GM19099 (cell line): Measurements from ENCODE around the gene TEX36.

Source experiments
- POLR2A ChIP-seq: IDR thresholded peaks from 3 replicates; pipeline ENCODE4 v1.6.1; 2011; ENCODE audit warnings: low read depth; ENCODE audit not compliant: insufficient read length; ENCODE audit errors: extremely low read depth

Gene TEX36

DNA sequence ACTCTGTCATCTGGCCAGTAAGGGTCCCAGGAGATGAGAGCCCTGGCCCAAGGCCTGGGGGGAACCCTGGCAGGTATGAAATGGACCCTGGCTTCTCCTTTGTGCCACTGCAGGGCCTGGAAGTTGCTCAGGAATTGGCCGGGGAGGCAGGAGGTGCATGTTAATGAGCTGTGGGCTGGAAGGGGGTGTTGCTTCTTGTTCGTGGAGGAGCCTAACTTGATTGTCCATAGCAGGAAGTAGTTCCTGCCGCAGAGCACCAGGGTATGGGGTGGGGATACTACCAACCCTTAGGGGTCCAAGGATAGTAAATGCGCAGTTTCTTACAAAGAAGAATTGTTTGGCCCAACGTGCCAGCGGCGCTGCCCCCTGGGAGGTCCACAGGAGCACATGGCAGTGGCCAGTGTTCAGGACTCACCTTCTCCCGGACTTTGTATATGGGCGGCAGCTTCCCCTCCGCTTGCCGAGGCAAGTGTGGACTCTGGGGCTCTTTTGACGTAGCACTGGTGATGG lies 21.5 kb downstream of the TEX36 start:
- no peak for TF ChIP-seq POLR2A

DNA sequence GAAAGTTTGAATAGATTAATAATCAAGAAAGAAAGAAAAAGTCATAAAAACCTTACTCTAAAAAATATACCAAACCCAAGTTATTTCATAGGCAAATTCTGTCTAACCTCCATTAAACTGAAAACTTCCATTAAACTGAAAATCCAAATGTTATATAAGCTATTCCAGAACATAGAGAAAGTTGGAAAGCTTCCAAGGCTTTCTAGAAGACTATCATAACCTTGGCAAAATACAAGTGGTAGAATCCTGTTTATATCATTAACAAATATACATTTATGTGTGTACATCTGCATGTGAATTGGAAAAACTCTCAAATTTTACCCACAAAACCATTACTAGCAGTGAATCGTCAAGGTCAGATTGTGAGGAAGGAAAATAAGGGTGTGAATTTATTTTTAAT lies 23.9 kb downstream of the TEX36 start:
- no peak for TF ChIP-seq POLR2A

DNA sequence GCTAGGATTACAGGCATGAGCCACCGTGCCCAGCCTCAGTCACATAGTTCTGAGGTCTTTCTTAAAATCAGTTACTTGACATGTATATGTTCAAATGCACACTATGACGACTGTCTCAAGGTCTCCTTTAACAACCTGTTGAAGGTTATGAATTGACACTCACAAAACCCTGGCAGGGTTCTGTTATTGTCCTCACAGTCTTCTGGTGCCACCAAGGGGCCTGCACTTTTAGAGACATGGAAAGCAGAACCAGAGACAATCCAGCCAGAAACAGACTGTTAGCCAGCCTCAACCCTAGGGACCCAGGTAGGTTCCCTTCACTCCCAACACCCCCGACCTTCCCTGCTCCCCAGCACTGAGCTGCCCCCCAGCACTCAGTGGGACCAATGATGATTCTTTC lies 26.4 kb downstream of the TEX36 start:
- no peak for TF ChIP-seq POLR2A

DNA sequence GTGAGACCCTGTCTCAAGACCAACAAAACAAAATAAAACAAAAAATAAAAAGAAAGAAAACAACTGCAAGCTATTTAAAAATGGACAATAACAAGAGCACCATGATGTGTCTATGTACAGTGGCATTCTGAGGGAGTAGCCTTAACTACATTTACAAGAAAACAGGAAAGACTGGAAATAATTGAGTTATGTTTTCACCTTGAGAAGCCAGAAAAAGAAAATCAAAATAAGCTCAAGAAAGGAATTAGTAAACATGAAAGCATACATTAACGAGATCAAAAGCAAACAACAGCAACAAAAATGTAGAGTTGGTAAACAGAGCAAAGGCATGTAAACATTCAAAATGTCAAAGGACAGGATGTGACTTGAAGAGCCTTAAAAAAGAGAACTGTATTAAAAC lies 36.7 kb downstream of the TEX36 start:
- no peak for TF ChIP-seq POLR2A

DNA sequence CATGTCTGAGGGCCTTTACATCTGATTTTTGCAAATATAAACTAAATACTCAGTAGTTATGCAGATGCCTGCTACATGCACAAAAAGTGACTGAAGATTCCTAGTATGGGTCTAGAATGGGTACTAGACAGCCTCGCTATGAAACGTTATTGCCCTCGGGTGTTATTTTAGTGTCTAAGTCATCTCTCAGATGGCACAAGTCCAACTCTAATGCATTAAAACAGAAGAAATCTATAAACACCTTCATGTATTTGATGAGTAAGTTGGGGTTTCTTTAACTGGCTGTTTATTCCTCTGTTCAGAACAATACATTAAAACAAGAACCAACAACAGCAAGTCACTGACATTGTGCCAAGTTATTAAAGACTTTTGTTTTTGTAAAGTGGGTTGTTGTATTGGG lies 41.6 kb downstream of the TEX36 start:
- no peak for TF ChIP-seq POLR2A

DNA sequence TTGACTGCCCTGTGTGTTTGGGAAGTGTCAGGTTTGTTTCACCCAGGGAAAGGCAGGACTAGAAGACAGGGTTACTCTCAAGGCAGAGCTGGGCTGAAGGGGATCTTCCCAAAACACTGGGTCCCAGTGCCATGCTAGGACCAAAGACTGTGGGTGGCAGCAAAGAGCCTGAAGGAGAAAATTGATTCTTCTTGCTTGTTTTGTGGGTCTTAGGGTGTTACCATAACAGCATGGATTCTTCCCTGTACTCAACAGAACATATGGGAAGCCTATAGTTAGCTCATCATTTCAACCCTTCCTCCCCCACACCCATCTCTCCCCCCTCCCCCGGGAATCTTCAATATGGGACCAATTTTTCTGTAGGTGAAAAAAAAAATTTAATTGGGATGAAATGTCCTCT lies 42.3 kb downstream of the TEX36 start:
- no peak for TF ChIP-seq POLR2A

DNA sequence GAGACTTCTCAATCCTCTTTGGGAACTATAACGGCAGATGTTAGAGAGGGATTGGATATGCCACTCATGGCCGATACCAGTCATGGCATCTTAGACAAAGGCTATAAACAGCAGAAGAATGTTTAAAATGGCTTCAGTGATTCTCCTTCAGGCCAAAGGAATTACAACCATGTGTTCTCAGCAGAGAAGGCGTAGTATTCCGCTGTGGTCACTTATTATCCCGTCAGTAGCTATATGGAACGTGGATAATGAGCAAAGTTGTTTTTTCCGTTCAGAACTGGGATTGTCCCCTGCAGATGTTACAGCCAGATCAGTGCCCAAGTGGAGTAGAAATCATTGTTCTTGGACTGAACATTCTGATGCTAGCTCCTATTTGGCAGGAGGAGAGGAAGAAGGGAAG lies 43.1 kb downstream of the TEX36 start:
- no peak for TF ChIP-seq POLR2A

DNA sequence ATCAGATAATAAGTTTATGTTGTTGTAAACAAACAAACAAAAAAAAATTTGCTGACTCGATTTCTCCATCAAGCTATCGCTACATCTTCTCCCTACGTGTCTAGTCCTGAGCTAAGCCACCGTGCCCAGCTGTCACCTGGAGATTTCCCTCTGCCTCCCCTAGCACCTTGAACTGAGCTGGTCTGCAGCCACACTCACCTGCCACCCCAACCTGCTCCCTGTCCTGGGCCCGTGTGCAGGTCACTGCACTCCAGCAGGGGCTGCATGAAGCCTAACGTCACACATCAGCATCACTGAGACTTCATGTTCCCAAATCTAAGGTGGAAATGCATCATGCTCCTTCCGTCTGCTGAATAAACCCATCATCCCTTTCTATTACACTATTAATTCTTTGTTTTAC lies 44.4 kb downstream of the TEX36 start:
- no peak for TF ChIP-seq POLR2A

DNA sequence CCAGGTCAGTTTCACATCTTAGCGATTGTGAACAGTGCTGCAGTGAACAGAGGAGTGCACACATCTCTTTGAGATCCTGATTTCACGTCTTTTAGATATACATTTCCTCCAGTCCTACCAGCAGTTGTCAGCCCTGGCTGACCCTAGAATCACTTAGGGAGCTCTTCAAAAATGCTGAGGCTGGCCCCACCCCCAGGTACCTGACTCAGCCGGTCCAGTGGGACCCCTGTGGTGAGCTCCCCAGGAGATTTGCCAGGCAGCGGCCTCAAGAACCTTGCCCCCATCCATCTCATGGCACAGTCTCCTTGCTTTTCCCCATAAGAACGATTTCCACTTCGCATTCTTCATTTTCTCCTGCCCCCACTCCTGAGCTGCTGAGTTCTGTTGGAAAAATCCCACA lies 45.5 kb downstream of the TEX36 start:
- no peak for TF ChIP-seq POLR2A

DNA sequence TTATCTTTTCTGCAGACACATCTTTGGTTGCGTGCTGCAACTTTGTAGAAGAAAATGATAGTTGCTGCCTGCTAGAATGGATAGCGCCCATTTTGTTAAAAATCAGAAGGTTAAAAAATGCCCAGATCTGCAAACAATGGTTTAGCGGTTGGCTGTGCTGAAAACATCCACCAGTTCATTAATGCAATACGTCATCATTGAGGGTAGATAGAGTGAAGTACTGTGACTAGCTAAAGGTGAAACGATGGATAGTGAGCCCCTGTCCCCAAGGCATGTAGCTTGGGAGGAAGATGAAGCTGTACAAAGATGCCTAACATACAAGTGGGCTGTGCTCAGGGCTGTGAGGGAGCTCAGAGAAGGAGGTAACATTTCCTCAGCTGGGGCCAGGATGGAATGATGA lies 48.4 kb downstream of the TEX36 start:
- TF ChIP-seq POLR2A = no peak

DNA sequence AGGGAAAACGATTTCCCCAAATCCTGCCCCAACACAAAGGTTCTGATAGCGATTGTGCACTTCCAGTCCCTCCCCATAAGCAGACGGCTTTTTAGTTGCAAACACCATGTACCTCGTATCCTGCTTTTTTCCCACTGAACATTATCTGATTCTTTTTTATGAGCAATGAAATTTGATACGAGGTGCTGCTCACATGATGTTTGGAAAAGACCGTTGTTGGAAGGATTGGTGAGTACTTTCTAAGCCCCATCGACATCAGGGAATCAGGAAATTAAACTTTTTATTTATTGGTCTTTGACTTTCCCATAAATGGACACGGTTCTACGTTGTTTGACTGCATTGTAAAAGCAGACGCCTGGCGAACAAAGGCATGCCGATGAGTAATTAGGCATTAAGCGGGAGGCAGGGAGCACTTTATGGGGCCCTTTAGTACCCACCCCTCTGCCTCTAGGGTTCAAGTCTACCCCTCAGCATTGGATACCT lies 49.4 kb downstream of the TEX36 start:
- TF ChIP-seq POLR2A = no peak

DNA sequence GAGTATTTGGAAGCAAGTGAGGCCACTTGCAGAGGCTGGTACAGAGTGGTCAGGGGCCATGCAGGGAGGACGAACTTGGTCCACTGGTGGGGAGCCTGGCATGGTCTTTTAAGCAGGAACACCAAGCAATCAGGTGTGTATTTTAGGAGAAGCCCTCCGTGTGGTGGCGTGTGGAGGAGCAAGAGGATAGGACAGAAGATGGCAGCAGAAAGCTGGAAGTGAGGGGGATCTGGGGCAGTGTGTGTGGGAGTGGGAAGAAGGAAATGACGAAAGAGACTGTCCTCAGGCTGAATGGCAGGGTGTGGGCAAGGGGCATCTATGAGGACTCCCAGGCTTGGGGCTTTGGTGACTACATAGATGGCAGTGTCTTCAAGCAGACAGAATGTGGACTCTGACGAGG lies 51.2 kb downstream of the TEX36 start:
- TF ChIP-seq POLR2A = no peak

DNA sequence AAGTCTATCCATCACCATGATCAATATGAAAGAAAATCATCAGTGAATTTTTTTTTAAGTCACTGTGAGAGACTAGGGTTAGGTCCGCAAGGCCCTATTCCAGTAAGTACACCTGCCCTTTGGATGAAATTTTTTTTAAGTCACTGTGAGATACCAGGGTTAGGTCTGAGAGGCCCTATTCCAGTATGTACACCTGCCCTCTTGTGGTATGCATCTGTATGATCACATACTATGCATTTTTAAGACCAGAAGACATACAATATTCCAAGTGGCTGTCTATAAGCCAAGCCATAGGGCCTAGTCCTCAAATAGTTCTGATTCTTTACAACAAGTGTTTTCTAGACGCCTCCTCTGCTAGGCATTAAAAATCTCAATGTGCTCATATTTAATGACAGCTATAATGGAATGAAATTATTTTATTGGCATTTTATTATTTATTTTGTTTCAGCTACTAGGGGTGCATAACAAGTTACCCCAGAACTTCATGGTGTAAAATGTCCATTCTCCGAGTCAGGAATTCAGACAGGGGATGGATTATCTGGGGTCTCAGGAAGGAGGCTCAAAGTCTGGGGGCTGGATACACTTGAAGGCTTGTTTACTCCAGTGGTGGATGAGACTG lies 53.1 kb downstream of the TEX36 start:
- TF ChIP-seq POLR2A = no peak

DNA sequence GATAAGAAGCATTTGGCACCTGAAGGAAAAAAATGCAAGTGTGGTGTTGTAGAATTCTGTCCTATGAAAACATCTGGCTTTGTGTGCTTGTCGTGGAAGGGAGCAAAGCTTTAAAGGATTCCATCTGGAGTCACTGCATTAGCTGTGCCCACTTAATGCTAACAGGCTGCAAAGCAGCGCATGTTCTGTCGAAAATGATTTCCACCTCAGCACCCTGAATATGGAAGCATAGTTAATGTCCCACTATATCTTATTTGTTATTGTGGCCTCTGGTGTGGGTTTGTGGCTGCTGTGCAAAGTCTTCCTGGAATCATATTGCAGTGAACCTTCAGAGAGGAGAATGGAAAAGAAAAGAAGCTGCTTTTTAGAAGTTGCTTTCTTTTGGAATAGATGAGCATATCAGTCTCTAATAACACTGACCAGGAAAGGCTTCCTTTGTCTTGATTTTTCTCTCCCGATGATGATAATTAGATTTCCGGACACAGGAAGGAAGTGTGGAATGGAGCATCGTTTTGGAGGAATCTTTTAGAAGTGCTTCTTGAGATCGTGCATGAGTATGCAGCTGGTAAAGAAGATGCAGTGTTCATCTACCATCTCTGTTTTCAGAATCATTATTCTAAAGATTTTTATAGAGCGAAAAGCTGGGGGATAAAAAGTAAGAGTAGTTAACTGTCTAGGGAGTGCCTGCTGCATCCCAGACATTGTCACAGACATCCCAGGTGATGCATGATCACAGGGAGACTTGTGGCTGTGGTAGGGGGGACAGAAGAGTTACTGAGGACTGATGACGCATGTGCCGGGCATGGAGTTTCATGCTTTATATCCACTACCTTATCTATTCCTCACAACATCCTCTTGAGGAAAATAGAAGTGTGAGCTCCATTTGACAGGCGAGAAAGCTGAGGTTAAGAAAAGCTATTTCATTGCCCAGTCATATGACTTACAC lies 54.6 kb downstream of the TEX36 start:
- TF ChIP-seq POLR2A = no peak

DNA sequence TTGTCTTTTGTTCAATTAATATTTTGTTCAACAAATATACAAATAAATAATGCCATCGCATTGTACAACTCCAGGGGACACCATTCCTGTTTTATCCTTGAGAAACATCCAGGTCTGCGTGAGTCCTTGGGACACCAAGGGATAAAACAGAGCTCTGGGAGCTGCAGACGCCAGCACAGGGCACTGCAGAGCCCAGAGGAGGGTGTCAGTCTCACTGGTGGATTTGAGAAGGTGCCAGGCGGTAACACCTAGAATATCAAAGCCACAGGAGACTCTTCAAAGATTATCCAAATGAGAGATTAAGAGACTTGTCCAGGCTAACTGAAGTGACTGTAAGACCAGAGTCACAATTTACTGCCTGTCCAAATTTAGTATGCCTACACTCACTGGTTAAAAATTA lies 55.3 kb downstream of the TEX36 start:
- no peak for TF ChIP-seq POLR2A

DNA sequence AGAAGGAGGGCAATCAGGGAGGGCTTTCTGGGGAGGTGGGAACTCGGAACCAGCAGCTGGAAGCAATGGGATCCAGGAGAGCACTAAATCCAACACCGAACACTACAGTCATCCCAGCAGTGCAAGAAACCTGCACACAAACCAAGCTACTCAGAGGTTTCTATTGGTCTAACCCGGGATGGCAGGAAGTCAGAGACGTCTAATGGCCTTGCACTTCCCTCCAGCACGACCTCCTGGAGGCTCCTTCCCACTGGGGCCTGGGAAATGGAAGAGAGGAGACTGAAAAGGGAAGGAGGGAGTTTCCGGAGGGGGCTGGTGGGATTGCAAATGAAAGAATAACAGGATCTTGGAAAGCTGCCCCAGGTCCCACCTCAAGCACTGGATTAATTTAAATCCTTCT lies 56.3 kb downstream of the TEX36 start:
- no peak for TF ChIP-seq POLR2A
